Stimulated activated naive B cell treated with anti-CD40 and anti-IgM and Interleukin-4, amounts not matched to agents 10 μg/mL and 1 μg/mL and 100 μg/mL, for 72 hours (primary cell): ENCODE data around the gene ACYP1.

ENCODE experiments used
- ATAC-seq, 2 donors: fragments of 150-1000 bp; cut with Tn5 transposase; replicated peaks; 2 replicates each; pipeline ENCODE4 v1.10.0; 2021; ENCODE audit warnings: moderate library complexity in 1 of 2
- DNase-seq: peaks from one replicate; pipeline ENCODE4 v3.0.0; 2021
- H3K27ac Mint-ChIP-seq: one replicate; pipeline ENCODE4 v1.8.0; 2022; ENCODE audit warnings: mild to moderate bottlenecking, mixed read lengths
- H3K27me3 Mint-ChIP-seq, 2 donors: one replicate each; pipeline ENCODE4 v1.8.0; 2022; ENCODE audit warnings: mixed read lengths in 2 of 2
- H3K36me3 Mint-ChIP-seq, 2 donors: one replicate each; pipeline ENCODE4 v1.8.0; 2022; ENCODE audit warnings: mixed read lengths in 2 of 2, mild to moderate bottlenecking in 1 of 2
- H3K4me1 Mint-ChIP-seq, 2 donors: one replicate each; pipeline ENCODE4 v1.8.0; 2022; ENCODE audit warnings: mixed read lengths in 2 of 2, mild to moderate bottlenecking in 1 of 2
- H3K4me3 Mint-ChIP-seq, 2 donors: one replicate each; pipeline ENCODE4 v1.8.0; 2022; ENCODE audit warnings: mild to moderate bottlenecking in 2 of 2, mixed read lengths in 2 of 2, moderate library complexity in 1 of 2
- H3K9me3 Mint-ChIP-seq, 2 donors: one replicate each; pipeline ENCODE4 v1.8.0; 2022; ENCODE audit warnings: mixed read lengths in 2 of 2, mild to moderate bottlenecking in 1 of 2

Gene ACYP1

DNA sequence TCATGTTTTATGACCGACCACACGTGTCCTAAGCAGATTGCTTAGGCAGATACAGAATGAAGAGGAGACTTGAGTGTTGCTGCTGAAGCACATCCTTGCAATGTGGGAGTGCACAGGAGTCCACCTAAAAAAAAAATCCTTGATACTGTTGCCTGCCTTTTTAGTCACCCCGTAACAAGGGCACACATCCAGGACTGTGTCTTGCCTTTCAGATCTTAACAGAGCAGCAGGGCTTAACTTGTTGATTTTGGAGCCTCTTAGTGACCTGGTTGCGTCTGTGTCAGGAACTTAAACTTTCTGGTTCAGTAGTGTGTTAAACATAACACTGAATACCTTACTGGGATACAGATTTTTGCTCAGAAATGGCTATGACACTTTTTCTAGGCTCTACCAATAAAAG, 54.6 kb downstream of the ACYP1 start:
- no peaks in the 10 kb centered on the region for H3K27me3 Mint-ChIP-seq
- H3K4me3 Mint-ChIP-seq = no peak overlapping the region
- peaks cover 3 to 24% of the 10 kb centered on the region in 2 donors for H3K4me1 Mint-ChIP-seq
- no peak for ATAC-seq
- H3K27ac Mint-ChIP-seq = no peak overlapping the region
- no peak for DNase-seq
- H3K36me3 Mint-ChIP-seq = peaks cover 37 to 59% of the 10 kb centered on the region in 2 donors
- no peaks in the 10 kb centered on the region for H3K9me3 Mint-ChIP-seq

DNA sequence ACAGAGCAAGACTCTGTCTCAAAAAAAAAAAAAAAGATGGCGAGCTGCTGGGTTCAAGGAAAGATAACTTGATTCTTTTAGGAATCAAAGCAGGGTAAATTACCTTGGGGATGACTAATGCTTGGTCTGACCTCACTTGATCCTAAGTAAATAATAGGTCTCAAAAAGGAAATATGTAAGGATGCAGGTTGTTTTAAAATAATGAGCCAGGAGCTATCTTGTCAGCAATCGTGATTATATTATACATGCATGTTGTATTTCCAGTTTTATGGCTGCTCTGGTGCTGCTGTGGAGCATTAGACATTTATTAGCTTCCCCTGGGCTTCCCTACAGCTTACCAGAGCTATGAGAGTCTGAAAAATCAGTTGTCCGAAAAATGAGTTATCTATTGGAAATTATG, 58.5 kb downstream of the ACYP1 start:
- Mint-ChIP-seq H3K4me3 (no peak overlapping the region), H3K36me3 (peaks cover 32 to 51% of the 10 kb centered on the region in 2 donors)

DNA sequence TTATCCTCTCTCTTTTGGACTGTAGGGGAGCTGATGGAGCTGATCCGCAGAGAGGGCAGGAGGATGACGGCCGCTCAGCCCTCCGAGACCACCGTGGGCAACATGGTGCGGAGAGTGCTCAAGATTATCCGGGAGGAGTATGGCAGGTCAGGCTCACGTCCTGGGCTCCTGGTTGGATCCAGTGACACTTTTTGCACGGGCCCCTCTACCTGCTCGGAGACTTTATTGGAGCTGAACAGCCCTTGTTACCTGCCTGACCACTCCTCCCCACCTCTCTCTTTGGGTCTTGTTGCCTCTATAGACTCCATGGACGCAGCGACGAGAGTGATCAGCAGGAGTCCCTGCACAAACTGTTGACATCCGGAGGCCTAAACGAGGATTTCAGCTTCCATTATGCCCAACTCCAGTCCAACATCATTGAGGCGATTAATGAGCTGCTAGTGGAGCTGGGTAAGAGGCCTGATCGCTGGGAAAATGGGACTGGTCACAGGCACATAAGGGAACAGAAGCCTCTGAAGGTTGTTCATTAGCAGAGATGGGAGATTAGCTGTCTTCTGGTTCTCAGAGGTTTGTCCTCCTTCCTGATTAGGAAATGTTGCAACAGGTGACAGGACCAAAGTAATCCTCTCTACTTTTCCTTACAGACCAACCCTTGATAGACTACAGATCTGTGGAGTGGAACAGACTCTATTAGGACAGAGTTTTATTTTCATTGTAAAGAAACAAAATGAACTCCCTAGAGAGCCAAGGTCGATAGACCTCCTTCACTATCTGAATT, 60.4 kb downstream of the ACYP1 start:
- ATAC-seq = no peak
- Mint-ChIP-seq H3K4me1 (peaks cover 14 to 41% of the 10 kb centered on the region in 2 donors), H3K36me3 (peaks cover 22 to 38% of the 10 kb centered on the region in 2 donors), H3K27ac (peak overlapping the region; percentile 98), H3K4me3 (peak overlapping the region; percentile 97 to 99), H3K27me3 (no peaks in the 10 kb centered on the region), H3K9me3 (no peaks in the 10 kb centered on the region)
- no peak for DNase-seq

More for the DNA sequence above, 58.5 kb downstream of the ACYP1 start:
- H3K4me1 Mint-ChIP-seq = peaks cover 14 to 43% of the 10 kb centered on the region in 2 donors
- DNase-seq = no peak
- no peaks in the 10 kb centered on the region for H3K27me3 Mint-ChIP-seq
- no peaks in the 10 kb centered on the region for H3K9me3 Mint-ChIP-seq
- H3K27ac Mint-ChIP-seq = no peak overlapping the region
- ATAC-seq = no peak
